GM19023 (cell line): ENCODE measurements around the gene ERCC3.
"Not testable (repeated sequence)": the region's sequence is repeated elsewhere in the genome, so short reads cannot be mapped to it uniquely, and the experiment has no call there.

Experiments
- ATAC-seq: cut with Tn5 transposase; IDR thresholded peaks from one replicate; pipeline ENCODE4 v1.9.1; 2021; ENCODE audit warnings: mild to moderate bottlenecking, moderate library complexity; ENCODE audit not compliant: unreplicated experiment

The ERCC3 gene

GRCh38 chr2:127227264-127227660 is 66.7 kb downstream of the ERCC3 start:
- ATAC-seq: not testable (repeated sequence)

GRCh38 chr2:127226520-127227263 is 67.3 kb downstream of the ERCC3 start:
- ATAC-seq: peak; percentile 89

GRCh38 chr2:127226132-127226519 is 67.8 kb downstream of the ERCC3 start:
- no peak for ATAC-seq

- ATAC-seq: no peak
Measured at GRCh38 chr2:127225186-127225960, 68.6 kb downstream of the ERCC3 start.

GRCh38 chr2:127224135-127224534 is 69.8 kb downstream of the ERCC3 start:
- ATAC-seq: not testable (repeated sequence)

GRCh38 chr2:127220768-127221527 is 73.0 kb downstream of the ERCC3 start:
- no peak for ATAC-seq

- no peak for ATAC-seq
Measured at GRCh38 chr2:127220102-127220767, 73.7 kb downstream of the ERCC3 start, which contains the start of gene CYP27C1. Gene CYP27C1, minus strand, starts transcription at chr2:127220299. Its CDS starts 29 bp downstream, at chr2:127220270.

GRCh38 chr2:127219171-127220070 is 74.5 kb downstream of the ERCC3 start:
- no peak for ATAC-seq

- no peak for ATAC-seq
Measured at GRCh38 chr2:127218812-127219170, 75.2 kb downstream of the ERCC3 start.

- no peak for ATAC-seq
Measured at GRCh38 chr2:127217470-127218325, 76.2 kb downstream of the ERCC3 start.

GRCh38 chr2:127216593-127216992 is 77.4 kb downstream of the ERCC3 start:
- no peak for ATAC-seq

GRCh38 chr2:127216095-127216494 is 77.8 kb downstream of the ERCC3 start:
- ATAC-seq: no peak

GRCh38 chr2:127214201-127214600 is 79.7 kb downstream of the ERCC3 start:
- ATAC-seq: not testable (repeated sequence)

GRCh38 chr2:127208313-127208712 is 85.6 kb downstream of the ERCC3 start:
- no peak for ATAC-seq
